Measurements from ENCODE around the gene EEF1A2. TPM values are rescaled to one million over a fixed set of nuclear protein-coding genes. Genes with fewer than 3 reads are reported as not detected.

Gene EEF1A2
- total and polyA plus RNA-seq, 2 donors (not counting 3 experiments of a cell fraction or from before 2014, with no cell fraction given): 2.7 to 3.4 TPM

DNA sequence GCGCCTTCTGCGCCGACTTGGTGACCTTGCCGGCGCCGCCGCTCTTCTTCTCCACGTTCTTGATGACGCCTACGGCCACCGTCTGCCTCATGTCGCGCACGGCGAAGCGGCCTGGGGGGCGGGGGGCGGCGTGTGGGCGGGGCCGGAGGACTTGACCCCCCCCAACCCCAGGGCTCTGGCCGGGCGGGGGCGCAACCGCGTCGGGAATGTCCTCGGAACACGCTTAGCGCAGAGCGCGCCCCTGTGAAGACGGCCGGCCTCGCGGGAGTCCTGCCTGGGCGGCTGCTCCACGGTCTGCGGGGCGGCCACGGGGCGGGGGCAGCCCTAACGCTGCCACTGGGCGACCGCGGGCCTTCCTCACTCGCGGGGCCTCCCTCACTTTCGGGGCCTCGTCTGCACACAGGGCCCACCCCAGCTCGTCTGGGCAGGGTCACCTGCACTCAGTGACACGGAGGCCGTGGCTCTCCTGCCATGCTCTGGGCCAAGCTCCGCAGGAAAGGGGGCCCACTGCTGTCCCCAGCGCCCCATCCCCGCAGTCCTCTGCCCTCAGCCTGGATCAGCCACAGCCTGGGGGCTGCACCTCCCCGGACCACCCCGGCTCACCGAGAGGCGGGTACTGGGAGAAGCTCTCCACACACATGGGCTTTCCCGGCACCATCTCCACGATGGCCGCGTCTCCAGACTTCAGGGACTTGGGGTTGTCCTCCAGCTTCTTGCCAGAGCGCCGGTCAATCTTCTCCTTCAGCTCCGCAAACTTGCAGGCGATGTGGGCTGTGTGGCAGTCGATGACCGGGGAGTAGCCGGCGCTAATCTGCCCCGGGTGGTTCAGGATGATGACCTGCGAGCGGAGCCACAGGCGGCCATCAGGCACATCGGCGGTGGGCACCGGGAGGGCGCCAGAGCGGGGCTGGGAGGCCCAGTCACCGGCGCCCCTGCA is 10.3 kb downstream of the EEF1A2 start:
- no peak for FAIRE-seq
- dilution Hi-C loops (cut with MboI; ENCODE audit: extremely low pct_ligation_motif_present, low sequenced_read_pairs): no loop called here

DNA sequence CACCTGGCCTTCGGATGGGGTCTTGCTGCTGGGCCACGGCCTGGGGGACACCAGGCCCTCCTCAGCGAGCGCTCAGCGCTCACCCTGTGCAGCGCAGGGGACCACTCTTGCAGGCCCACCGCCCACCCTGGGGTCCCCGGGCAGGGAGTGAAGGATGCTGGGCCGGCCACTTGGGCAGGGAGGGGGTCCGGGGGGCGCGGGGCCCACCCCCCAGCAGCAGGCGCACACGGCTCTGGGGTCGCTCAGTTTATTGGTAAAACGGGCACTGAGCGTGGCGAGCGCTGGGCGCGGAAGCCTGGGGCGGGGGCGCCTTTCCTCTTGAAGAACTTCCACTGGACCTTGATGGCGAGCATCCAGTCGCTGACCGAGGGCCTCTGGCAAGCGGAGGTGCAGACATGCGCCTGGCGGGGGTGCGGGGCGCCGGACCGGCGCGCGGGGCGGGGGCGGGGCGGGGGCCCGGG is 11.1 kb downstream of the EEF1A2 start:
- H4K20me1 ChIP-seq (replicated peaks; ENCODE audit: control insufficient read depth, extremely low read depth, insufficient read depth, low read length): no peaks in the 10 kb centered on the region
- TF ChIP-seq, protein P1, sequence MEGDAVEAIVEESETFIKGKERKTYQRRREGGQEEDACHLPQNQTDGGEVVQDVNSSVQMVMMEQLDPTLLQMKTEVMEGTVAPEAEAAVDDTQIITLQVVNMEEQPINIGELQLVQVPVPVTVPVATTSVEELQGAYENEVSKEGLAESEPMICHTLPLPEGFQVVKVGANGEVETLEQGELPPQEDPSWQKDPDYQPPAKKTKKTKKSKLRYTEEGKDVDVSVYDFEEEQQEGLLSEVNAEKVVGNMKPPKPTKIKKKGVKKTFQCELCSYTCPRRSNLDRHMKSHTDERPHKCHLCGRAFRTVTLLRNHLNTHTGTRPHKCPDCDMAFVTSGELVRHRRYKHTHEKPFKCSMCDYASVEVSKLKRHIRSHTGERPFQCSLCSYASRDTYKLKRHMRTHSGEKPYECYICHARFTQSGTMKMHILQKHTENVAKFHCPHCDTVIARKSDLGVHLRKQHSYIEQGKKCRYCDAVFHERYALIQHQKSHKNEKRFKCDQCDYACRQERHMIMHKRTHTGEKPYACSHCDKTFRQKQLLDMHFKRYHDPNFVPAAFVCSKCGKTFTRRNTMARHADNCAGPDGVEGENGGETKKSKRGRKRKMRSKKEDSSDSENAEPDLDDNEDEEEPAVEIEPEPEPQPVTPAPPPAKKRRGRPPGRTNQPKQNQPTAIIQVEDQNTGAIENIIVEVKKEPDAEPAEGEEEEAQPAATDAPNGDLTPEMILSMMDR (IDR thresholded peaks at IDR 0.05; ENCODE audit: extremely low read depth in 1 of 2, insufficient read depth in 1 of 2, low read depth in 1 of 2, low read length in 2 of 2): no peak
- TF ChIP-seq GATA2 (IDR thresholded peaks at IDR 0.05; ENCODE audit: insufficient read depth, insufficient read length, low read depth, low read length) (no peak), POLR2A (IDR thresholded peaks at IDR 0.05; ENCODE audit: low read depth, low read length) (no peak), POLR2AphosphoS5 (IDR thresholded peaks at IDR 0.05; ENCODE audit: insufficient read depth, low read depth, low read length) (no peak), EZH2 (IDR thresholded peaks at IDR 0.05; ENCODE audit: borderline replicate concordance, low read depth, low read length, severe bottlenecking) (no peak), FOS (IDR thresholded peaks at IDR 0.05; ENCODE audit: borderline replicate concordance, insufficient read depth, low read length) (no peak), MYC (IDR thresholded peaks at IDR 0.05; ENCODE audit: low read depth, low read length) (no peak), JUN (IDR thresholded peaks at IDR 0.05; ENCODE audit: borderline replicate concordance, insufficient read depth, insufficient read length, low read depth) (no peak)
- TF ChIP-seq, protein P2, sequence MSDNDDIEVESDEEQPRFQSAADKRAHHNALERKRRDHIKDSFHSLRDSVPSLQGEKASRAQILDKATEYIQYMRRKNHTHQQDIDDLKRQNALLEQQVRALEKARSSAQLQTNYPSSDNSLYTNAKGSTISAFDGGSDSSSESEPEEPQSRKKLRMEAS (IDR thresholded peaks at IDR 0.05; ENCODE audit: insufficient read depth, insufficient read length): no peak
- no peak overlapping the region for H3K27ac ChIP-seq (ENCODE audit: insufficient read depth, low read depth, low read length)
- DNase-seq (ENCODE audit: low read depth, low spot score) (no peak), FAIRE-seq (no peak)
- intact Hi-C loops (cut with micrococcal nuclease): no loop called here
- dilution Hi-C loops (cut with MboI; ENCODE audit: extremely low pct_ligation_motif_present, low sequenced_read_pairs): no loop called here
- H3K79me2 ChIP-seq (ENCODE audit: control insufficient read depth, insufficient read depth, low read length): no peaks in the 10 kb centered on the region
- ChIA-PET POLR2A (no interaction called here), CTCF (interaction anchor here (1.4 kb wide), 1 partner anchor 9 kb away, joined by 4 read pairs; no protein-coding TSS in a partner anchor)
- no peak overlapping the region for H3K4me2 ChIP-seq (ENCODE audit: insufficient read depth, low read length)
- H3K9me3 ChIP-seq (replicated peaks; ENCODE audit: control insufficient read depth, insufficient read depth, low read length): no peaks in the 10 kb centered on the region
- H3K9me1 ChIP-seq (replicated peaks; ENCODE audit: control insufficient read depth, extremely low read depth, insufficient read depth, low read length): no peaks in the 10 kb centered on the region
- no peak overlapping the region for H3K4me3 ChIP-seq (replicated peaks in 1 of 3; ENCODE audit: insufficient read depth in 1 of 3, low read depth in 1 of 3, low read length in 3 of 3)
- H3K4me1 ChIP-seq (ENCODE audit: control insufficient read depth, extremely low read depth, insufficient read depth, low read length): no peaks in the 10 kb centered on the region
- H3K9ac ChIP-seq (replicated peaks; ENCODE audit: extremely low read depth, insufficient read depth, low read length): no peak overlapping the region
- no TSS peak for BruUV-seq (replicated peaks)
- H3K36me3 ChIP-seq (ENCODE audit: control insufficient read depth in 2 of 2, extremely low read depth in 1 of 2, insufficient read depth in 2 of 2, low read length in 2 of 2): no peaks in the 10 kb centered on the region
- no peak overlapping the region for H2AFZ ChIP-seq (ENCODE audit: low read depth, low read length)
- H3K27me3 ChIP-seq (ENCODE audit: control insufficient read depth in 2 of 2, insufficient read depth in 2 of 2, low read length in 2 of 2): no peaks in the 10 kb centered on the region

More for the DNA sequence above, 10.3 kb downstream of the EEF1A2 start:
- Histone ChIP-seq H3K4me1 (ENCODE audit: control insufficient read depth, extremely low read depth, insufficient read depth, low read length) (no peaks in the 10 kb centered on the region), H3K27me3 (ENCODE audit: control insufficient read depth in 2 of 2, insufficient read depth in 2 of 2, low read length in 2 of 2) (no peaks in the 10 kb centered on the region), H3K9me3 (replicated peaks; ENCODE audit: control insufficient read depth, insufficient read depth, low read length) (no peaks in the 10 kb centered on the region), H3K79me2 (ENCODE audit: control insufficient read depth, insufficient read depth, low read length) (no peaks in the 10 kb centered on the region), H3K27ac (ENCODE audit: insufficient read depth, low read depth, low read length) (no peak overlapping the region), H3K4me2 (ENCODE audit: insufficient read depth, low read length) (no peak overlapping the region), H3K36me3 (ENCODE audit: control insufficient read depth in 2 of 2, extremely low read depth in 1 of 2, insufficient read depth in 2 of 2, low read length in 2 of 2) (no peaks in the 10 kb centered on the region), H2AFZ (ENCODE audit: low read depth, low read length) (no peak overlapping the region), H3K9ac (replicated peaks; ENCODE audit: extremely low read depth, insufficient read depth, low read length) (no peak overlapping the region), H3K9me1 (replicated peaks; ENCODE audit: control insufficient read depth, extremely low read depth, insufficient read depth, low read length) (no peaks in the 10 kb centered on the region), H3K4me3 (replicated peaks in 1 of 3; ENCODE audit: insufficient read depth in 1 of 3, low read depth in 1 of 3, low read length in 3 of 3) (no peak overlapping the region), H4K20me1 (replicated peaks; ENCODE audit: control insufficient read depth, extremely low read depth, insufficient read depth, low read length) (no peaks in the 10 kb centered on the region)
- CTCF ChIA-PET: no interaction called here
- intact Hi-C loops (cut with micrococcal nuclease): no loop called here
- no TSS peak for BruUV-seq (replicated peaks)
- TF ChIP-seq POLR2AphosphoS5 (IDR thresholded peaks at IDR 0.05; ENCODE audit: insufficient read depth, low read depth, low read length) (no peak), MYC (IDR thresholded peaks at IDR 0.05; ENCODE audit: low read depth, low read length) (no peak), POLR2A (IDR thresholded peaks at IDR 0.05; ENCODE audit: low read depth, low read length) (no peak), EZH2 (IDR thresholded peaks at IDR 0.05; ENCODE audit: borderline replicate concordance, low read depth, low read length, severe bottlenecking) (no peak), GATA2 (IDR thresholded peaks at IDR 0.05; ENCODE audit: insufficient read depth, insufficient read length, low read depth, low read length) (no peak)
- no peak for DNase-seq (ENCODE audit: low read depth, low spot score)
- POLR2A ChIA-PET: no interaction called here

Measured in endothelial cell of umbilical vein (primary cell).